Measurements from ENCODE around the gene AP1AR.
"Not testable (repeated sequence)": the region's sequence is repeated elsewhere in the genome, so short reads cannot be mapped to it uniquely, and the experiment has no call there.

Gene AP1AR

DNA sequence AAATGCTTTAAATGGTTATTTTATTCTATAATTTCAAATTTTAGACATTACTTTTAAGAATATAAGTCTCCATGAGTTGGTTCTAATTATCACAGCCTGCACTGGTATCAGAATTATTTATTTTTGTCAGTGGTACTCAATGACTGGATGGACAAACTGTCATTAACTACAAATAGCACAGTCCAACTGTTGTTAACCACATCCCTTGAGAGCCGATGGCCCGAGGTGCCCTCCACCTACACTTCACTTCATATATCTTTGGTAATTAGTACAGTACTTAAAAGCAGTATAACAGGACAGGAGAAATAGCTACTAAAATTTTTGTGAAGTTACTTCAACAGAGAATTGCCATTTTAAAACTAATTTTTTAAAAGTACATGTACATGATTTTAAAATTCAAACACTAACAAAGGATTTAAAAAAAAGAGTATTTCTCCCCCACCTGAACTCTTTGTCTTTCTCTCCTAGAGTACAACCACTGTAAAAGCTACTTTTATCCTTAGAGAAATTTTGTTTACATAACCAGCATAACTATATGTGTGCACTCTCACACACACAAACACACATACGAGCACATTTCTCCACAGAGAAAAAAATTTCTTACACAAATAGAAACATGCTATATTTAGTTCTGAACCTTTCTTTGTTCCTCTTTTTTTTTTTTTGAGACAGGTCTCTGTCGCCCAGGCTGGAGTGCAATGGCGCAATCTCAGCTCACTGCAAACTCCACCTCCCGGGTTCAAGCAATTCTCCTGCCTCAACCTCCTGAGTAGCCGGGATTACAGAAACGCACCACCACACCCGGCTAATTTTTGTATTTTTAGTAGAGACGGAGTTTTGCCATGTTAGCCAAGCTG is 47.7 kb downstream of the AP1AR start:
- peak; percentile 42 for DNase-seq

DNA sequence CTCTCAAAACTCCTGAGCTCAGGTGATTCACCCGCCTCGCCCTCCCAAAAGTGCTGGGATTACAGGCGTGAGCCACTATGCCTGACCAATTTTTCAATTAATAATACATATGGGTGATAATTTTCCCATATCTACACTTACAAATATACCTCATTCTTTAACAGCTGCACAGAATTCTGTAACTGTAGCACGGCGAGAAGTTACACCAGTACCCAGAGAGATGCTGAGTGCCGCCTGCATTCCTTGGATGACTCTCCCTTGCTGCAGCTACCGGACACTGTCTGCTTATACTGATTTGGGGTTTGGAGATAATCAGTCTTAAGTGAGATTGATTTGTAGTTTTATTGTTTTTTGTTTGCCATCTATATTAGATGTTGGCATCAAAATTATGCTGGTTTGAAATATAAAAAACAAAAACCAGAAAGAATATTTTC is 48.3 kb downstream of the AP1AR start:
- DNase-seq, result no peak

DNA sequence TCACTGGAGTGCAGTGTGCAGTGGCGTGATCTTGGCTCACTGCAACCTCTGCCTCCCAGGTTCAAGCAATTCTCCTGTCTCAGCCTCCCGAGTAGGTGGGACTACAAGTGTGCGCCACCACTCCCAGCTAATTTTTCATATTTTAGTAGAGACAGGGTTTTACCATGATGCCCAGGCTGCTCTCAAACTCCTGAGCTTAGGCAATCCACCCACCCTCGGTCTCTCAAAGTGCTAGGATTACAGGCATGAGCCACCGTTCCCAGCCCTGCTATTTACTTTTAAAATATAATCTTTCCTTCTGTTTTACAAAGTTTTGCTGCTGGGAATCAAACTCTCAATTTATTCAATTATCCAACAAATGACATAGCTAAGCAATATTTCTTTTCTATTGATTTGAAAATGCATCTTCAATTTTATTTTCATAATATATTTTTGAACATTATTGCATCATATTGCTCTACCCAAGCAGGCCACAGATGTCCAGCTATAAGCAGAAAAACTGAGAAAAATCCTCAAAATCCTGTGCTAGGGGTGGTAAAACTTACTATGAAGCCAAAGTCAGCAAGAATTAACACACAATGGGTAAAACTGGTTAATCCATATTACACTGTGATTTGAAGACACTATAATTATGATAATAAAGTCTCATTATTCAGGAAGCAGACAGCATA is 48.9 kb downstream of the AP1AR start:
- no peak for DNase-seq

DNA sequence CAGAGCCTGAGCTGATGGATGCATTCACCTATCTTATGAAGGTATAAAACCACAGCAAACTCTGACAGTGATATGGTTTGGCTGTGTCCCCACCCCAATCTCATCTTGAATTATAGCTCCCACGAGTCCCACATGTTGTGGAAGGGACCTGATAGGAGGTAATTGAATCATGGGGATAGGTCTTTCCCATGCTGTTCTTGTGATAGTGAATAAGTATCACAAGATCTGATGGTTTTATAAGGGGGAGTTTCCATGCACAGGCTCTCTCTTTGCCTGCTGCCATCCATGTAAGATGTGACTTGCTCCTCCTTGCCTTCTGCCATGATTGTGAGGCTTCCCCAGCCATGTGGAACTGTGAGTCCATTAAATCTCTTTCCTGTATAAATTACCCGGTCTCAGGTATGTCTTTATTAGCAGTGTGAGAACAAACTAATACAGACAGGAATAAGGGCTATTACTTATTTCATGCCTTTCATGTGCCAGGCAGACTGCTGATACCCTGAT is 50.4 kb downstream of the AP1AR start:
- DNase-seq, result not testable (repeated sequence)

DNA sequence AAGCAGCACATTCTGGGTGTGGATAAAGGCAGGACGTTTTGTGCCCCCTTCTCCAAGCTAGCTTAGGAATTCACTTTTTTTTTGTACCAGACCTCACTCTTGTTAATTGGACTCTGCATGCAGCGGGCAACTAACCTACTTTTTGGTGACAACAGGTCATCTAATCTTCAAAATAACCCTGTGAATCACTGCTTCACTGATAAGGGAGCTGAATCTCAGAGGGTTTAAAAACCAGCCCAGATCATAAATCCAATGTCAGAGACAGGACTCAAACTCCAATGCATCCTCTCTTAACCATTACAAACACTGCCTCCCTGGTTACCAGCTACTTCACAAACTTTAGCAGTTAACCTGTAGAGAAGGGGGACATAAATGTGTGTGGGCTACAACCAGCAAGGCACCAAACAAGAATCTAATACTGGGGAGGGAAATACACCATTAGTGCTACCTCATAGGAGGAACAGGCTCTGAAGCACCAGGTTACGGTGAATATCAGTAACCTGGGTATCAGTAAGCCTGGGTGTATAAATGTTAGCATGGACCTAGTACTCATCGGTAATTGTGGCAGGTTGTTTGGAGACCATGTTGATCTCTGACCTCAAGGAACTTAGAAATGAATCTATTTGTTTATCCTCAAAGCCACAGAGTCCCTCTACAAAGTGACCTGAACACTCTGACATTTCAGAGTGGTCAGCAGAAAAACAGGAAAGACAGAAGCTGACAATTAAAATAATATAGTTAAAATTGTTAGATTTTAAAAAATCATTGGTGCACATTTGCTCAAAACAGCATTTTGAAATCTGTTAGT is 51.5 kb downstream of the AP1AR start:
- DNase-seq, result no peak

DNA sequence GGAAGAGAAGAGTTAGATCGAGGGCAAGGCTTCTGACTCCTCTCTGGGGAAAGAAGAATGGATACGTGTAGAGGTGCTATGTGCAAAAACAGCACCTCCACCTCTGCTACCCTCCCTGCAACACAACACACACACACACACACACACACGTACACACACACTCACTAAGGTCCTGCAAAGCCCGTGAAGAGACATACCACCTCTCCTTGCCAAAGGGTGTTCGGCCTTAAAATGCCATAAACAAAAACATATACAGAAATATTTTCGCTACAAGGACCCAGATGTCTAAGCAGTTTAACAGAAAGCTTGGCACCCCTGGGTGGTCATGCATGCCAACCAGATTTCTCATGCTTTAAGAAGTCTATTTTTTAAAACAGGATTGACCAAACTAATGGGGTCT is 52.6 kb downstream of the AP1AR start:
- DNase-seq, result no peak

DNA sequence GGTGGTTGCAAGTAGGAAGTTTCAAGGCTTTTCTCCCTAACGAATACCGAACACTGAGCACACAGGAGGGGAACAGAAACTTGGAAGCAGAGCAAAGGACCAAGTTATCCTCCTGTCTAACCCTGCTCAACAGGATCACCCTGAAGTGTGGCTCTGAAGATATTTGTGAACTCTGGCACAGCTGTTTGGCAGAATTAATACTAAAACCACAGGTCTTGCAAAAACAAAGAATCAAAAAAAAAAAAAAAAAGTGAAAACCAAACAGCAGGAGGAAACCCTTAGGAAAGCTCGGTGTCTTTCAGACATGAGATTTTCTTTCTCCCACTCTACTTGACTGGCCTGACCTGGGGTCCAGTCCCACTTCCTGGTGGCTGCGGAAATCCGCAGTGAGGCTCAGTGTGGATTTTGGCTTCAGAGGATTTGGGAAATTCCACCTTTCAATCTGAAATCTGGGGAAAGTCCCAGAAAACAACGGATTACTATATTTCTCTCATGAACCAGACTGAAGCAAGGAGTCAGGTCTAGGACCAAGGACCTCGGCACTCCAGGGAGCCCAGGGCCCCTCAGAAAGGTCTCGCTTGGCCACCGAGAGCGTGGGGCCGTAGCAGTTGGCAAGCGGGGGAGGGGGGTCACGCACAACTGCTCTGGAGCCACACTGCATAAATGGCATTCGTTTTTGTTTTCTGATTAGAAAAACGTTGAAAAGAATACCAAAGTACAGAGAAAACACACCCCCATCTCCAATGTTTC is 53.2 kb downstream of the AP1AR start:
- no peak for DNase-seq

DNA sequence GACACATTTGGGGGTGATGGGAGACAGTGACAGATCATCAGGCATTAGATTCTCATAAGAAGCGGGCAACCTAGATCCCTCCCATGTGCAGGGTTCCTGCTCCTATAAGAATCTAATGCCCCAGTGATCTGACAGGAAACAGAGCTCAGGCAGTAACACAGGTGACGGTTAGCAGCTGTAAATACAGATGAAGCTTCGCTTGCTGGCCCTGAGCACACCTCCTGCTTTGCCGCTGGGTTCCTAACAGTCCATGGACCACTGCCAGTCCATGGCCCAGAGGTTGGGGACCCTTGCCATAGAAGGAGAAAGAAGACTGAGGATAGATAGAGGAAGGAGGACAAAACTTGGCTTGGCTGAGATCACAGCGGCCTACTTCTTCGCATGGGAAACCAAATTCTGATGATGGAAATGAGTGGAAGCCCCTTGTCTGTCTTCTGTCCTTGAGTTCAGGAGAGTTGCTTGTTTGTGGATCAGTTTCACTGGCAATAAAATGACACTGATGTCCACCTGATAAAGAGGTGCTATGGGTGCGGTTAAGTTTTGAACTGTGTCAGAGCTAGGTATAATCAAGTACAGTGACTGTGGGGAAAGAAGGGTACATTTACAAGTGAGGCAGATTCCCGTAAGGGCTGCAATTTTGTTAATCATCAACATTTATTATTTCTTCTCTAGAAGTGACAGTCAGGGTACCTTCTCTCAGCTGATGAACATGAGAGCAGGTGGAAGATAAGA is 55.8 kb downstream of the AP1AR start:
- peak; percentile 23 for DNase-seq

DNA sequence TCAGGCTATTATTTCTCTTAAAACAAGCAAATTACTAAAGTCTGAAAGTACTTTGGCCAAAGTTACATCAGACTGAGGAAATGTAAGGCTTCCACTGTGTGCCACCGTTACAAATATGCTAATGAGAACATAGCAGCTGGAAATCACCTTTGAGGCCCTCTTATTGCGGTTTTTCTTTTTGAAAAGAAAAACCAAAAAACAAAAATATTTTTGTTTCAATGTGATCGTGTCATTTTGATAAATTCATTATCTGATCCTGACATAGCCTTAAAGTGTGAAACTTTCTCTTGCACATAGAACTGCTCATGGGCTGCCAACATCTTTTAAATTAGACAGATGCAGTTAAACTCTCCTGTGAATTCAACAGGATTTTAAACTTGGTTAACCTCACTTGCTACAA is 56.9 kb downstream of the AP1AR start:
- peak; percentile 32 for DNase-seq

DNA sequence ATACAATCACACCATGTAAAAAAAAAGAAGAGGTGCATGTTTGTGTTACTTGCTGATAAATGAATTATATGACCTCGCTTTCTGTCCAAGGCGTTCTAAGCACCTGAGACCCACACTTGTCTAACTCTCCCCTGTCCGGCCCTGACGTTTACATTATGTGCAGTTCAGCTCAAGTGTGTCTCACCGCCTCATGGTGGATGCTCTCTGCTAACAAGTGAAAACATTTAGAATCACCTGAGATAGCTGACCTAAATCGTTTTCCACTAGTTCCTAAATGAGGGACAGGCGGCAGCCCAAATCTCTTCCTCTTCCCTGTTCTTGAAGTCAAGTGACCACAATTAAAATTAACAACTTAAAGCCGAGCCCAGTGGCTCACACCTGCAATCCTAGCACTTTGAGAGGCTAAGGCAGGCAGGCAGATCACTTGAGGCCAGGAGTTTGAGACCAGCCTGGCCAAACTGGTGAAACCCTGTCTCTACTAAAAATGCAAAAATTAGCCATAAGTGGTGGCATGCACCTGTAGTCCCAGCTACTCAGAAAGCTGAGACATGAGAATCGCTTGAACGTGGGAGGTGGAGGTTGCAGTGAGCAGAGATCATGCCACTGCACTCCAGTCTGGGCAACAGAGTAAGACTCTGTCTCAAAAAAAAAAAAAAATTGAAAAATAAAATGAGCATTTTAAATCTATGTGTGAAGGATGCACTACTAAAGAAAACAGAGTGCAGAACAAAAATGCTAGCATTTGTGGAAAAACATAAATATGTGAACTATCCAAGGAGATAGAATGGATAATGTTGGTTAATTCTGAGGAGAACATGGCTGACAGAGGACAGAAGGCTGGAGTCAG is 58.0 kb downstream of the AP1AR start:
- DNase-seq, result no peak

DNA sequence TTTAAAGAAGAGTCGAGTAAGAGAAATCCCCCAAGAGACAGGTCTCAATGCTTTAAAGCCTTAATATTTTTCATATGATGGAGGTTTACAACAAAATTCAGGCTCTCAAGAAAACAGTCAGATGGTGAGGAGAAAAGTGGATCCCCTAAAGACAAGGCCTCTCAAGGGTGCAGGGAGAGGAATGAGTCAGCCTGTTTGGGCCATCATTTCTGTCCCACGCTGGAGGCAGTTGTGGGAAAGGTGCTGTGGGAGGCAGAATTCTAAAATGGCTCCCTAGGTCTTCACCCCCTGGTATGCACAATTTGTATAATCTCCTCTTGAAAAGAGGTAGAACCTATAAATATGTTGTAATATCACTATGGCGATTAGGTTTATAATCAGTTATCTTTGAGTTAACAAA is 58.8 kb downstream of the AP1AR start:
- no peak for DNase-seq

DNA sequence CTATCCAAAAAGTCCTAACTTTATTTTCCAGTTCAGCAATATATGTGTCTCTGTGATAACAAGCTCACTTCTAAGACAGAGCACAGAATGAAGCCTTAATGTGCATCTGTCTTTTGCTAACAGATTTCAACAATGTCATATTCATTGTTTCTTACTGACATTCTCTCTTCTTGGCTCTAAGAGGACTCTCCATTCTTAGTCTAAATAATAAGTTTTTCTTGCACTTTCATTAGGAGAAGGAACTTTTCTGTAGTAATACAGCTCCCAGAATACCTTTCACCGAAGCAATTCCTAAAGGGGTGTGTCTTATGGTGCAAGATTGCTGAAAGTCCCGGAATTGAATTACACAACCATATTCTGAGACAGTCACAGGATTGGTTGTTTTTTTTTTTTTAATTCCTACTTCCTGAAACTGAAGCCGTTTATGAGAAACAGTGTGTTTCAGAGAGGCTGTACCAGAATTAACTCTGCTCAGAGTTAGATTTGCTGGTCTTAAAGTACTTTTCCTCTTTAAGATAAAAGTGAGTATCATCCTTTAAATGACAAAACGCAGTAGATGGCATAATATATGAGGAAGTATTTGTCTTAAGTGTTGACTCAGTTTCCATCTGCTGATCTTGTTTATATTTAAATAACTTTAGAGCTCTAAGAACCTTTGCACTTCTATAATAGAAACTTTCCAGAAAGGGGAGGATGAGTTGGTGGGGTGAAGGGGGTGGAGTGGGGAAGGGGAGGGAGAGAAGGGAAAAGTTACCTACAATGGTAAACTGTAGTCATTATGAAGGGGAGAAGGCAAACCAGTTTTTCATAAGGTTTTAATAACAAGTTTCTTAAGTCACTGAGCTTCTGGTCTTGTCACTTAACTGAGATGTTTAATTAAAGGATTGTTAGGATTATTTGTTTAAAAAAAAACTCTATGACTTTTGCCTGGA is 65.6 kb downstream of the AP1AR start, which contains the start of gene ALPK1:
ALPK1 (plus strand) TSS at position 421 of the 932 bp plus-strand sequence.
- DNase-seq, result no peak

DNA sequence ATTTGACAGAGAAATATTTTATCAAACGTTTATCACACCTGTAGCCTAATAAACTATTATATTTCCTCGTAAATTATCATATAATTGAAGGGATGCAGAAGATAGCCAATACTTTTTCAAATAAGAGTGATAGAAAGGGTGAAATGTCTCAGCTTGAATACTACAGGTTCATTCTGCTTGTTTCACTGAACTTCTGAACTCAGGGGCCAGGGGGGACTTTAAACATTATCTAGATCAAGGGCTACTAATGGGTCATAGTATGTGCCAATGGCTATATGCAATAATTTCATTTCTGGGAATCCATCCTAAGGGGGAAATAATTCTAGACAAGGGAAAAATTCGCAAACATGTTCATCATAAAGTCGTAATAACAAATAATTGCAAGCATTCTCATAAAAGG is 68.1 kb downstream of the AP1AR start:
- DNase-seq, result no peak

DNA sequence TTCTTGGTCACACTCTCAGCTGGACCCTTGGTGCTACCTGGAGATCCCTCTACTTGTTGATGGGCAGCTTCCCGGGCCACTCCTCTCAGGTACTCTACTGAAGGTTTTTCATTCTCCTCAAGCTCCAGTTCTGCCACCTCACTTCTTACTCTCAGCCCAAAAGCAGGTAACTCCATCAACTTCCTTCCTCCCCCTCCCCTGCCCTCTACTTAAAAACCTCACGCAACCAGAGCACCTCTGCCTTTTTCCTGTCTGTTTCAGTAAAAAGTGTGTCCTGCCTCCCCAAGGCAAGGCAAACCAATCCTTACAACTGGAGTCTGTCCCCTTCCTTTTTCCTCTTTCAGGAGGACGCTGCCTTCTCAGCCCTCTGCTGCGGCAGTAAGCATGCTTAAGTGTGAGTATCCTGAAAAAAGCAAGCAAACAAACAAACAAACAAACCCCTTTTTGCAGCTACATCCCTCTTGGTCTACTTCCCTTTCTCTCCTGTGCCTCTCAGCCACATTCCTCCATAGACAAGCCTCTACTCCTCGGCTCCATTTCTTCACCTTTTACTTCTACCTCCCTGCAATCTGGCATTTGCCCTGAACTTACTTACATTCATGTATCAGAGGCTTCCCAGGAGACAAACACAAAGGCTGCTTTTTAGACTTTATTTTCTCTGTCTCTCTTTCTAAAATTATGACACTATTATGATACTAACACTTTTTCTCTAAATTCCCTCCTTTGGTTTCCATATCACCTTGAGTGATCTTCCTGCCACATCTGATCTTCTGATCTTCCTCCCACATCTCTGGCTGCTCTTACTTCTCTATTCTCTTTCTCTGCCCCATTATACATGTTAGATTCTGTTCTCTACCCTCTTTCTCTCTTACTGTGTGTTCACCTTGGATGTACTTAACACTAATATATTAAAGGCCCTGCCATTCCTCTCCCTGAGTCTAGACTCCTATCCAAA is 71.0 kb downstream of the AP1AR start:
- no peak for DNase-seq

DNA sequence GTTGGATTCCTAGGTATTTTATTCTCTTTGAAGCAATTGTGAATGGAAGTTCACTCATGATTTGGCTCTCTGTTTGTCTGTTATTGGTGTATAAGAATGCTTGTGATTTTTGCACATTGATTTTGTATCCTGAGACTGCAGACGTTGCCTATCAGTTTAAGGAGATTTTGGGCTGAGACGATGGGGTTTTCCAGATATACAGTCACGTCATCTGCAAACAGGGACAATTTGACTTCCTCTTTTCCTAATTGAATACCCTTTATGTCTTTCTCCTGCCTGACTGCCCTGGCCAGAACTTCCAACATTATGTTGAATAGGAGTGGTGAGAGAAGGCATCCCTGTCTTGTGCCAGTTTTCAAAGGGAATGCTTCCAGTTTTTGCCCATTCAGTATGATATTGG is 73.9 kb downstream of the AP1AR start:
- not testable (repeated sequence) for DNase-seq

DNA sequence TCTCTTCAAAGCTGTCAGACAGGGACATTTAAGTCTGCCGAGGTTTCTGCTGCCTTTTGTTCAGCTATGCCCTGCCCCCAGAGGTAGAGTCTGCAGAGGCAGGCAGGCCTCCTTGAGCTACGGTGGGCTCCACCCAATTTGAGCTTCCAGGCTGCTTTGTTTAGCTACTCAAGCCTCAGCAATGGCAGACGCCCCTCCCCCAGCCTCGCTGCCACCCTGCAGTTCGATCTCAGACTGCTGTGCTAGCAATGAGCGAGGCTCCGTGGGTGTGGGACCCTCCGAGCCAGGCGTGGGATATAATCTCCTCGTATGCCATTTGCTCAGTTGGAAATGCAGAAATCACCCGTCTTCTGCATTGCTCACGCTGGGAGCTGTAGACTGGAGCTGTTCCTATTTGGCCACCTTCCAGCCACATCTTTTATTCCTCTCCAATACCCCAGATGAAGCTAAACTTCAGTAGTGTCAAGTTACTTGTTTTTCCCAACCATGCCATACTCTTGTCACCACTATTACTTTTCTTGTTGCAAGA is 77.7 kb downstream of the AP1AR start:
- DNase-seq, result peak; percentile 70

DNA sequence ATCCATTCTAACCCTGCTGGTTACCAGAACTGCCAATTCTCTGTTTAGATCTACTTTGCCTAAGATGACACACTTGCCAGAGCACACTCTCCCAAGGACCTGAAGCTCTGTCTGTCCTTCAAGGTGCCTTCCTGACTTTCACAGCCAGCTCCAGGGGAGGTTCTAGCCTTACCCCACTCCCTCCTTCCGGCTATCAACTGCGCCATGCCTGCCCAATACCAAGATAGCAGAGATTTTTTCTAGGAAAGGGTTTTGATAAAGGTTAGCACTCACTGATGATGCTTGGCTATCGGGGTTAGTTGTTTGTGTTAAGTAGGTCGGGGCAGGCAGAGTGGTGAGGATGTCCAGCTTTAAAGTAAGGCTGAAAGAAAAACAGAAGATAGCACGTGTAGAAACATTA is 79.9 kb downstream of the AP1AR start:
- no peak for DNase-seq

DNA sequence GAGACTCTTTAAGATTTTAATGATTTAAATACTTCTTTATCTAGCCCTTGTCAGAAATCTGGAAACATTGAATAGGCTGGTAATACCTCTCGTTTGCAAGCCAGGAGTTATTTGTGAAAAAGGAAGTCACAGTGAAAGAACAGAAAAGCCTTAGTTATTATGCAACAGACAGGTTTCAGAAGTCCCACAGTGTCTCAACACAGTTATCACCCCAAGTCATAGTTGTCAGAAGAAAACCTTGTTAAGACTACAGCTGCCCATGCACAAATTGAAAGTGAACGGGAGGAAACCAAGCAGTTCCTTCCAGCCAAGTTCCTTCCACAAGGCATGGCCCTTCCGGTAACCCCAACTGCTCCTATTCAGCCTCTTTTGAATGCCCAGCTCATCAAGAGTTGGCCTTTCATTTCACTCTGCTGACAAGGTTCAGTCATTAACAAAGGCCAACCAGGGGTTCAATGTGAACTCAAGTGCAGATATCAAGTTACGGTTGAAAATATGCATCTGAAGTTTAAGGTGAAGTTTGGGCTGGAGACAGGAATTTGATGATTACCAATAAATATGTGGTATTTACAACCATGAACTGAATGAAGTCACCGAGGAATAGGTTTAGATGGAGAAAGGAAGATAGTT is 81.1 kb downstream of the AP1AR start:
- DNase-seq, result peak; percentile 20
